GM21447 (cell line): Measurements from ENCODE around the gene PCDHA6.
"Not testable (repeated sequence)": the region's sequence is repeated elsewhere in the genome, so short reads cannot be mapped to it uniquely, and the experiment has no call there.

Experiments
- ATAC-seq: cut with Tn5 transposase; IDR thresholded peaks from one replicate; pipeline ENCODE4 v1.9.1; 2021; ENCODE audit not compliant: unreplicated experiment

Gene PCDHA6

DNA sequence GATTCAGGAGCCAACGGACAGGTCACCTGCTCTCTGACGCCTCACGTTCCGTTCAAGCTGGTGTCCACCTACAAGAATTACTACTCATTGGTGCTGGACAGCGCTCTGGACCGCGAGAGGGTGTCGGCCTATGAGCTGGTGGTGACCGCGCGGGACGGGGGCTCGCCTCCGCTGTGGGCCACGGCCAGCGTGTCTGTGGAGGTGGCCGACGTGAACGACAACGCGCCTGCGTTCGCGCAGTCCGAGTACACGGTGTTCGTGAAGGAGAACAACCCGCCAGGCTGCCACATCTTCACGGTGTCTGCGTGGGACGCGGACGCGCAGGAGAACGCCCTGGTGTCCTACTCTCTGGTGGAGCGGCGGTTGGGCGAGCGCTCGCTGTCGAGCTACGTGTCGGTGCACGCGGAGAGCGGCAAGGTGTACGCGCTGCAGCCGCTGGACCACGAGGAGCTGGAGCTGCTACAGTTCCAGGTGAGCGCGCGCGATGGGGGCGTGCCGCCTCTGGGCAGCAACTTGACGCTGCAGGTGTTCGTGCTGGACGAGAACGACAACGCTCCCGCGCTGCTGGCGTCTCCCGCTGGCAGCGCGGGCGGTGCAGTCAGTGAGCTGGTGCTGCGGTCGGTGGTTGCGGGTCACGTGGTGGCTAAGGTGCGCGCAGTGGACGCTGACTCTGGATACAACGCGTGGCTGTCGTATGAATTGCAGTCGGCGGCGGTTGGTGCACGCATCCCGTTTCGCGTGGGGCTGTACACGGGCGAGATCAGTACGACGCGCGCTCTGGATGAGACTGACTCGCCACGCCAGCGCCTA is 29.6 kb downstream of the PCDHA6 start:
- ATAC-seq, result no peak

DNA sequence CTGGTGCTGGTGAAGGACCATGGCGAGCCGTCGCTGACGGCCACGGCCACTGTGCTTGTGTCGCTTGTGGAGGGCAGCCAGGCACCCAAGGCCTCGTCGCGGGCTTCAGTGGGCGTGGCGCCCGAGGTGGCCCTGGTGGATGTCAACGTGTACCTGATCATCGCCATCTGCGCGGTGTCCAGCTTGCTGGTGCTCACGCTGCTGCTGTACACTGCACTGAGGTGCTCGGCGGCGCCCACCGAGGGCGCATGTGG is 30.2 kb downstream of the PCDHA6 start:
- no peak for ATAC-seq

DNA sequence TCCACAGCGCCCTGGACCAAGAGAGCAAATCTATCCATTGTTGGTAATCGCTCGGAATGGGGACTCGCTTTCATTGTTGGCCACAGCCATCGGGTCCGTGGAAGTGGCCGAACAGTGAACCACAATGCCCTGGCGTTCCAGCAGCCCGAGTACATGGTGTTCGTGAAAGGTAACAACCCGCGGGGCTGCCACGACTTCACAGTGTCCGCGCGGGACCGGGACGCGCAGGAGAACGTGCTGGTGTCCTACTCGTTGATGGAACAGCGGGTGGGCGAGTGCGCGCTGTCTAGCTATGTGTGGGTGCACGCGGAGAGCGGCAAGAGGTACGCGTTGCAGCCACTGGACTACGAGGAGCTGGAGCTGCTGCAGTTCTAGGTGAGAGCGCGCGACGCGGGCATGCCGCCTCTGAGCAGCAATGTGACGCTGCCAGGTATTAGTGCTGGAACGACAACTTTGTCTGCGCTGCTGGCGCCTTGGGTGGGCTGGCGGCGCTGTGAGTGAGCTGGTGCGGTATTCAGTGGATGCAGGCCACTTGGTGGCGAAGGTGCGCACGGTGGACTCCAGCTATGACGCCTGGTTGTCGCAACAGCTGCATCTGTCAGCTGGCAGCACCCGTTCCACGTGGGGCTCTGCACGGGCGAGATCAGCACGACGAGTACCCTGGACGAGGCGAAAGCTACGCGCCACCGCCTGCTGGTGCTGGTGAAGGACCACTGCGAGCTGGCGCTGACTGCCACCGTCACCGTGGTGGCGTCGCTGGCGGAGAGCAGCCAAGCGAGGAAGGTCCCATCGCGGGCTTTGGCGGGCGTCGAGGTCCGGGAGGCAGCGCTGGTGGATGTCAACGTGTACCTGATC is 34.9 kb downstream of the PCDHA6 start:
- no peak for ATAC-seq

DNA sequence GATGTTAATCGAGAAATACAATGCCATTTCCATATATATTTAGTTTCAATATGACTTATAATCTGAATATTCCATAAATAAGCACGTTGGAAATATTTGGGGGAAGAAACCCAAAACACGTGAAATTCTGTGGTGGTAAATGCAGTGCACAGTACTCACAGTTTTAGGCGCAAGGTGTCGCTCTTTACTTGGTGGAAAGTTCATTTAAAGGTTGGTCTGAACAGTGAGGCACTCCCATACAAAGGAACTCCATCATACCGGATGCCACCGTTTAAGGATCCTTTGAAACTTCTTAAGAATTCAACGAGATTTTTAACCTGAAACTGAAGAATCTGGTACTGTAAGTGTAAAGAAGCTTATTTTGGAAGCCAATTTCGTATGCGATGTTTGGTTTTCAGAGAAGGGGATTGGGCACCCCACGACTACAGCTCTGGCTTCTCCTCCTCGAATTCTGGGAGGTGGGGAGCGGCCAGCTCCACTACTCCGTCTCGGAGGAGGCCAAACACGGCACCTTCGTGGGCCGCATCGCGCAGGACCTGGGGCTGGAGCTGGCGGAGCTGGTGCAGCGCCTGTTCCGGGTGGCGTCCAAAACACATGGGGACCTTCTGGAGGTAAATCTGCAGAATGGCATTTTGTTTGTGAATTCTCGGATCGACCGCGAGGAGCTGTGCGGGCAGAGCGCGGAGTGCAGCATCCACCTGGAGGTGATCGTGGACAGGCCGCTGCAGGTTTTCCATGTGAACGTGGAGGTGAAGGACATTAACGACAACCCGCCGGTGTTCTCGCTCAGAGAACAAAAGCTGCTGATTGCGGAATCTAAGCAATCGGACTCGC is 41.2 kb downstream of the PCDHA6 start, which contains the start of gene PCDHA11:
PCDHA11 (plus strand) TSS at position 237 of the 834 bp plus-strand sequence; CDS start at position 384, 147 bp downstream.
- ATAC-seq, result no peak

DNA sequence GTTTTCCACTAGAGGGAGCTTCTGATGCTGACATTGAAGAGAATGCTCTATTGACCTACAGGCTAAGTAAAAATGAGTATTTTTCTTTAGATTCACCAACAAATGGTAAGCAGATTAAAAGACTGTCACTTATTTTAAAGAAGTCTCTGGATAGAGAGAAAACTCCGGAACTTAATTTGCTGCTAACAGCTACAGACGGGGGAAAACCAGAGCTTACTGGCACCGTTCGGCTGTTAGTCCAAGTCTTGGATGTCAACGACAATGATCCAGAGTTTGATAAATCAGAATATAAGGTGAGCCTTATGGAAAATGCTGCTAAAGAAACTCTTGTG is 41.8 kb downstream of the PCDHA6 start:
- no peak for ATAC-seq

DNA sequence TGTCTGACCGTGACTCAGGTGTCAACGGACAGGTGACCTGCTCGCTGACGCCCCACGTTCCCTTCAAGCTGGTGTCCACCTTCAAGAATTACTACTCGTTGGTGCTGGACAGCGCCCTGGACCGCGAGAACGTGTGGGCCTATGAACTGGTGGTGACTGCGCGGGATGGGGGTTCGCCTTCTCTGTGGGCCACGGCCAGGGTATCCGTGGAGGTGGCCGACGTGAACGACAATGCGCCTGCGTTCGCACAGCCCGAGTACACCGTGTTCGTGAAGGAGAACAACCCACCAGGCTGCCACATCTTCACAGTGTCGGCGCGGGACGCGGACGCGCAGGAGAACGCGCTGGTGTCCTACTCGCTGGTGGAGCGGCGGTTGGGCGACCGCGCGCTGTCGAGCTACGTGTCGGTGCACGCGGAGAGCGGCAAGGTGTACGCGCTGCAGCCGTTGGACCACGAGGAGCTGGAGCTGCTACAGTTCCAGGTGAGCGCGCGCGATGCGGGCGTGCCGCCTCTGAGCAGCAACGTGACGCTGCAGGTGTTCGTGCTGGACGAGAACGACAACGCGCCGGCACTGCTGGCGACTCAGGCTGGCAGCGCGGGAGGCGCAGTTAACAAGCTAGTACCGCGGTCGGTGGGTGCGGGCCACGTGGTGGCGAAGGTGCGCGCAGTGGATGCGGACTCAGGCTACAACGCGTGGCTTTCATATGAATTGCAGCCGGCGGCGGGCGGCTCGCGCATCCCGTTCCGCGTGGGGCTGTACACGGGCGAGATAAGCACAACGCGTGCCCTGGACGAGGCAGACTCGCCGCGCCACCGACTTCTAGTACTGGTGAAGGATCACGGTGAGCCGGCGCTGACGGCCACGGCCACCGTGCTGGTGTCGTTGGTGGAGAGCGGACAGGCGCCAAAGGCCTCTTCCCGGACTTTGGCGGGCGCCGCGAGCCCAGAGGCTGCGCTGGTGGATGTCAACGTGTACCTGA is 42.8 kb downstream of the PCDHA6 start:
- no peak for ATAC-seq

DNA sequence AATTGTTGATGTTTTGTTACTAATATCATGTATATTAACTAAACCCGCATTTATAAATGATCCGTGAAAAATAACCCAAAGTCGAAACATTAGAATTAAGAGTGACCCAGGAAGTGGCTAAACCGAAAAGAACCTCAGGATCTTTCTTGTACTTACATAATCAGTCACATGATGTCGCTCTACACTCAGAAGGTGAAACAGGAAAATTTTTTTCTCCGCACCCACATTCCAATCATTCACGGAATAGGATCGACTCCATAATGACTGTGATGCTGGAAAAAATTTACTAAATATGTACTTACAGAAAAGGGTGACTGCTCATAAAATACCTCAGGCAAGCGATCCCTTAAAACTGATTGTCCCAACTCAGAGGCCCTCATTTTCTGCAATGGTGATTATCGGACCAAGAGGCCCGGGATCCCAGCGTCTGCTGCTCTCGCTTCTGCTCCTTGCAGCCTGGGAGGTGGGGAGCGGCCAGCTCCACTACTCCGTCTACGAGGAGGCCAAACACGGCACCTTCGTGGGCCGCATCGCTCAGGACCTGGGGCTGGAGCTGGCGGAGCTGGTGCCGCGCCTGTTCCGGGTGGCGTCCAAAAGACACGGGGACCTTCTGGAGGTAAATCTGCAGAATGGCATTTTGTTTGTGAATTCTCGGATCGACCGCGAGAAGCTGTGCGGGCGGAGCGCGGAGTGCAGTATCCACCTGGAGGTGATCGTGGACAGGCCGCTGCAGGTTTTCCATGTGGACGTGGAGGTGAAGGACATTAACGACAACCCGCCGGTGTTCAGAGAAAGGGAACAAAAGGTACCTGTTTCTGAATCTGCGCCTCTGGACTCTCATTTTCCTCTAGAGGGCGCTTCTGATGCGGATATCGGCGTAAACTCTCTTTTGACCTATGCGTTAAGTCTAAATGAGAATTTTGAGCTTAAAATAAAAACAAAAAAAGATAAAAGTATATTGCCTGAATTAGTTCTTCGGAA is 47.6 kb downstream of the PCDHA6 start, which contains the start of gene PCDHA12:
PCDHA12 (plus strand) TSS at position 224 of the 981 bp plus-strand sequence; CDS start at position 389, 165 bp downstream.
- no peak for ATAC-seq

DNA sequence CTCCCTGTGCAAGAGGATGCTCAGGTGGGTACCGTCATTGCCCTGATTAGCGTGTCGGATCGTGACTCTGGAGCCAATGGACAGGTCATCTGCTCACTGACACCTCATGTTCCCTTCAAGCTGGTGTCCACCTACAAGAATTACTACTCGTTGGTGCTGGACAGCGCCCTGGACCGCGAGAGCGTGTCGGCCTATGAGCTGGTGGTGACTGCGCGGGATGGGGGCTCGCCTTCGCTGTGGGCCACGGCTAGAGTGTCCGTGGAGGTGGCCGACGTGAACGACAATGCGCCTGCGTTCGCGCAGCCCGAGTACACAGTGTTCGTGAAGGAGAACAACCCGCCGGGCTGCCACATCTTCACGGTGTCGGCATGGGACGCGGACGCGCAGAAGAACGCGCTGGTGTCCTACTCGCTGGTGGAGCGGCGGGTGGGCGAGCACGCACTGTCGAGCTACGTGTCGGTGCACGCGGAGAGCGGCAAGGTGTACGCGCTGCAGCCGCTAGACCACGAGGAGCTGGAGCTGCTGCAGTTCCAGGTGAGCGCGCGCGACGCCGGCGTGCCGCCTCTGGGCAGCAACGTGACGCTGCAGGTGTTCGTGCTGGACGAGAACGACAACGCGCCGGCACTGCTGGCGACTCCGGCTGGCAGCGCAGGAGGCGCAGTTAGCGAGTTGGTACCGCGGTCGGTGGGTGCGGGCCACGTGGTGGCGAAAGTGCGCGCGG is 48.9 kb downstream of the PCDHA6 start:
- not testable (repeated sequence) for ATAC-seq

DNA sequence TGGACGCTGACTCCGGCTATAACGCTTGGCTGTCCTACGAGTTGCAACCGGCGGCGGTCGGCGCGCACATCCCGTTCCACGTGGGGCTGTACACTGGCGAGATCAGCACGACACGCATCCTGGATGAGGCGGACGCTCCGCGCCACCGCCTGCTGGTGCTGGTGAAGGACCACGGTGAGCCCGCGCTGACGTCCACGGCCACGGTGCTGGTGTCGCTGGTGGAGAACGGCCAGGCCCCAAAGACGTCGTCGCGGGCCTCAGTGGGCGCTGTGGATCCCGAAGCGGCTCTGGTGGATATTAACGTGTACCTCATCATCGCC is 49.5 kb downstream of the PCDHA6 start:
- ATAC-seq, result no peak
